HepG2 (cell line): ENCODE results near the gene ZBED6.

Experiments used
- CTCF ChIP-seq: sonication (generic); formaldehyde crosslinking; IDR thresholded peaks from 2 replicates; pipeline ENCODE4 v1.5.0; 2020; ENCODE audit warnings: mild to moderate bottlenecking, missing genetic modification reagents, moderate library complexity
- EP300 ChIP-seq, 3 experiments: sonication (generic) in 1 of 3; formaldehyde crosslinking in 1 of 3; IDR thresholded peaks; 2 replicates each; pipeline versions ENCODE4 v1.5.1 to v1.6.1; 2011 to 2020; ENCODE audit warnings: low read depth in 2 of 3, low read length in 2 of 3, borderline replicate concordance in 1 of 3, improper control_type of control experiment in 1 of 3, mild to moderate bottlenecking in 1 of 3, missing genetic modification reagents in 1 of 3, moderate library complexity in 1 of 3
- EZH2 ChIP-seq: conservative IDR thresholded peaks from 2 replicates; pipeline ENCODE4 v1.6.1; 2012; ENCODE audit warnings: mild to moderate bottlenecking, low read depth, low read length, moderate library complexity
- PRMT3 ChIP-seq: sonication (generic); formaldehyde crosslinking; IDR thresholded peaks from 2 replicates; pipeline ENCODE4 v1.8.1; 2022; ENCODE audit warnings: low read depth, mild to moderate bottlenecking, moderate library complexity, missing genetic modification reagents, borderline replicate concordance
- SMC3 ChIP-seq: IDR thresholded peaks from 2 replicates; pipeline ENCODE4 v1.6.1; 2011; ENCODE audit warnings: low read length, improper control_type of control experiment
- ZBTB8A ChIP-seq: sonication (generic); formaldehyde crosslinking; IDR thresholded peaks from 2 replicates; pipeline ENCODE4 v1.4.0; 2020; ENCODE audit warnings: mild to moderate bottlenecking, low read depth, missing genetic modification reagents, borderline replicate concordance
- ZNF318 ChIP-seq: sonication (generic); formaldehyde crosslinking; IDR thresholded peaks from 2 replicates; pipeline ENCODE4 v1.4.0; 2020; ENCODE audit warnings: mild to moderate bottlenecking, missing genetic modification reagents
- ZNF530 ChIP-seq: sonication (generic); formaldehyde crosslinking; IDR thresholded peaks from 2 replicates; pipeline ENCODE4 v1.5.0; 2020; ENCODE audit warnings: low read depth, mild to moderate bottlenecking, missing genetic modification reagents
- ZNF614 ChIP-seq: IDR thresholded peaks from 2 replicates; pipeline ENCODE4 v1.6.1; 2018; ENCODE audit warnings: missing biosample characterization, missing genetic modification reagents, inconsistent platforms, borderline replicate concordance
- ZNF644 ChIP-seq: IDR thresholded peaks from 2 replicates; pipeline ENCODE4 v1.6.1; 2016; ENCODE audit warnings: low read depth

- no peak for TF ChIP-seq ZNF530 (CRISPR knock-in tag)
- no peak for TF ChIP-seq EZH2
- no peak for TF ChIP-seq ZBTB8A (CRISPR knock-in tag)
- TF ChIP-seq SMC3, result no peak
- TF ChIP-seq ZNF318 (CRISPR knock-in tag), result no peak
- TF ChIP-seq ZNF614 (CRISPR knock-in tag), result no peak
- no peak for TF ChIP-seq CTCF
- no peak for TF ChIP-seq EP300 (IDR thresholded peaks at IDR 0.05; ENCODE audit: low read depth in 2 of 2, low read length in 2 of 2)
- no peak for TF ChIP-seq EP300 (CRISPR knock-in tag; IDR thresholded peaks at IDR 0.05; ENCODE audit: borderline replicate concordance)
- TF ChIP-seq ZNF644 (CRISPR knock-in tag), result no peak
- TF ChIP-seq PRMT3 (CRISPR knock-in tag), result no peak
Measured at GRCh38 chr1:203765029-203765837, 30.2 kb upstream of the ZBED6 start, which contains the start of gene LAX1.
